GM18499 (cell line): ENCODE measurements around the gene CCDC157.

Experiments used
- ATAC-seq: cut with Tn5 transposase; IDR thresholded peaks from one replicate; pipeline ENCODE4 v1.9.1; 2021; ENCODE audit warnings: moderate number of reproducible peaks; ENCODE audit not compliant: insufficient read depth, unreplicated experiment

The CCDC157 gene

DNA sequence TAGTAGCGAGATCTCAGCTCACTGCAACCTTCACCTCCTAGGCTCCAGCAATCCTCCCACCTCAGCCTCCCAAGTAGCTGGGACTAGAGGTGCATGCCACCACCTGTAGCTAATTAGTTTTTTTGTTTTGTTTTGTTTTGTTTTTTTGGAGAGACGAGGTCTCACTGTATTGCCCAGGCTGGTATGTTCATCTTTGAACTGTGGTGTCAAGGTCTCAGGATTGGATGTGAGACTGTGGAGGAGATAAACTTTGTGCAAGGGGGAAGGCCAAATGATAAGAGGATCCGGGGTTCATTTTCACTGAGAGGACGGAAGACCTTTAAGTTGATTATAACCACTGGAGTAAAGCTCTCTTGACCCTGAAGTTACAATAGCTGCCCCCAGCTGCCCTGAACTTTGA lies 48.9 kb downstream of the CCDC157 start:
- no peak for ATAC-seq

DNA sequence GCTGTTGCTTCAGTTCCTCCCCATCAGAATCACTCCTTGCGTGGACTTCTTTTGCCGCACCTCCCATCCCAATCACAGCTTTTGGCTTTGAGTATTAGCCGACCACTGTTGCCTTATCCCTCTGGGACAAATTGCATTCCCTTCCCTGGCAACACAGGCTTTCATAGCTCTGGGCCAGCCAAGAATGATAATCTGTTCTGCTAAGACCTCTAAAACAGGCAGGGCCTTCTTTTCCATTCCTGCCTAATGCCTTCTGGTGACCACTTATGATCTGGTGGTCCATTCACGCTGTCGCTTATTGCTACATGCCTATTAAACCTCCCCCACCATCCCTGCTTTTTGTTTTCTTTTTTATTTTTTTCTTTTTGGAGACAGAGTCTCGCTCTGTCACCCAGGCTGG lies 49.6 kb downstream of the CCDC157 start:
- ATAC-seq, result no peak

DNA sequence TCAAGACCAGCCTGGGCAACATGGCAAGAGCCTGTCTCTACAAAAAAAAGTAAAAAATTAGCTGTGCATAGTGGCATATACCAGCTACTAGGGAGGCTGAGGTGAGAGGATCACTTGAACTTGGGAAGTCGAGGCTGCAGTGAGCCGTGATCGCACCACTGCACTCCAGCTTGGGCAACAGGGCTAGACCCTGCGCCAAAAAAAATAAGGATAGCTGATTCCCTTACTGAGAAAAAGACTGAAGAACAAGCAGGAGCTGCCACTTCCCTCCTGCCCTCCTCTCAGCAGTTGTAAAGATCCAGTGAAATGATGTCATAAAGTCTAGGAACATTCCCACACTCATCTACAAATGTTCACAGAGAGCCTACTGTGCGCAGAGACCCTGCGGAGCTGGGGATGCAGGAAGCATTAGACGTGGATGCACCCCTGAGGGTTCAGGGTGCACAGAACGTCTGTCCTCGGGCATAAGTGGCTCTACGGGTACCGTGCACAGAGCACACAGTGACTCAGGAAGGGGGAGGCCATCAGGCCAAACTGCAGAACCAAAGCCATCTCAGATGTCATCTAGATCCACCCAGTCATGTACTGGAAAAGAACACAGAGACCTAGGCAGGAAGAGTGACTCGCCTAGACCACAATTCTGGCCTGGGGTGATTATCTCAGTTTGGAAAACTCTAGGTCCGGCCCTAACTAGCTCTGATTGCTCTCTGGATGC lies 51.7 kb downstream of the CCDC157 start:
- ATAC-seq, result no peak

DNA sequence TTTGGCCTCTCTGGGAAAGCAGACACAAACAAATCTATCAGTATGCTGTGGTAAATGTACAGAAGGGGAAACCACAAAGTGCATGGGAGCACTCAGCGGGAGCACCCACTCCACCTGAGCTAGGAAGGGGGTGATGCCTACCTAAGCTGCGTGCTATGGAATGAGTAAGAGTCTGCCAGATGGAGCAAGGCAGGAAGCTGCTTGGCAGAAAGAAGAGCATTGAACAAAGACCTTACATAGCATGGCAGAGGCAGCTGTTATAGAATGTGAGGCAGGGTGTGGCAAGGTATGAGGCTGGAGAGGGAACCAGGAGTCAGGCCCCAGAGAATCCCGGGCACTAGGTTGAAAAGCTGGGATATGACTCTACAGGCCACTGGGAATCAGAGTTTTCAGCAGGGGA lies 55.0 kb downstream of the CCDC157 start:
- no peak for ATAC-seq

DNA sequence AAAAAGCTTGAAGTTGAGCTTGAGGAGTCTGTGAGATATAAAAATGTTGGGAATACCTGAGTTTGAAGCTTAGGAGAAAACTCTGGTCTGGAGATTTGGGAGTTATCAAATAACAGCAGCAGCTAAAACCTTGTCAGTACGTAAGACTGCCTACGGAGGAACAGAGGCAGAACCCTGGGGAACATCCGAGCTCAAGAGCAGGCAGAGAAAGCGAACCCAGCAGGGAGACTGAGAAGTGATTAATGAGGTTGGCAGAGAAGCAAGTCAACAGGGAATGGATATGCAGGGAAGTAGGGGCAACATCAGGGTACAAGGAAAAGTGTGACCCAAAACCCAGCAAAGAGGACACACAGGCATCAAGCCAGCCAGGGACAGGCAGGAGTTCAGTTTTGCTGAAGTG lies 56.2 kb downstream of the CCDC157 start:
- no peak for ATAC-seq

DNA sequence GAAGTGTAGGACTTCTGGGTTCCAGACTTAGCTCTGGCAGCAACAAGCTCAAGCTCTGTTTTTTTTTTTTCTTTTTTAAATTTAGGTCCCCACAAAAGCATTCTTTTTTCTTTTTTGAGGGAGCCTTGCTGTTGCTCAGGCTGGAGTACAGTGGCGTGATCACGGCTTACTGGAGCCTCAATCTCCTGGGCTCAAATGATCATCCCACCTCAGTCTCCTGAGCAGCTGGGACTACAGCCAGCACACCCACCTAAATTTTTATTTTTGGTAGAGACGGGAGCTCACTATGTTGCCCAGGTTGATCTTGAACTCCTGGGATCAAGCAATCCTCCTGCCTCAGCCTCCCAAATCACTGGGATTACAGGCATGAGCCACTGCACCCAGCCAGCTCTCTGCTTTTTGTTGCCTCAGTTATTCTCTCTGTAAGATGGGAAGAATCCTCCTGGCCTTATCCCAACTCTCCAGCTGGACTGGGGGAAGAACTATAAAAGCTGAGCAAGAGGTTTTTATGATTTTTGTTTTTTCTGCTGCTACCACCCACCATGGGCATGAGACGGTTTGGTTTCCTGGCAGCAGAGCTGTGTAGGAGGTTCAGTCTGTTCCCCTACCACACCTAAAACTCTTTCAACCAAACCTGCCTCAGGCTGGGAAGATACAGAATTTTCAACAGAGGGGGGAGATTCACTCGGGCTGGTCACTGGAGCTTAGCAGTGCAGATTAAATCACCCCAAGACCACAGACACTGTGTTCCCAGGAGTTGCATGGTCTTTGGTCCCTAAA lies 57.1 kb downstream of the CCDC157 start:
- no peak for ATAC-seq

DNA sequence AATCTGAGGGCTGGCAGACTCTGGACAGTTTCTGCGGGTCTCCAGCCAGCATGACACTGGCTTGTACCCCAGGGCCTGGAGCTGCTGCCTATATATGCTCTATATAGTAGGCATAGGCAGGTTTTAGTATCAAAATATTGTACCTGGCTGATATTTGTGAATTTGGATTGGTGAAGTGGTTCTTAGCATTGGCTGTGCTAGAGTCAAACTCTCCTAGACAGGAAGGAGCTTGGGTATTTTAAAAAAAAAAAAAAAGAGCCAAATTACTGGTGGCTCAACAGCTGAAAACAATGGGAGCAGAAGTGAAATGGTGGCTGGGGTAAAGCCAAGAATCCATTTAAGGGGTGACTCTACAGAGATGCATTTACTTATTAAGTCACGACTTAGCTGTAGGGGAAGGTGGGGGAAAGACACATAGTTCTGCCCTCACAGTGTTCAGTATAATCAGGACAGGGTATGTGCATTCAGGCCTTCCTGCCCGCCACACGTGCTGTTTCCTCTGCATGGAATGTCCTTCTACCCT lies 57.8 kb downstream of the CCDC157 start:
- no peak for ATAC-seq

DNA sequence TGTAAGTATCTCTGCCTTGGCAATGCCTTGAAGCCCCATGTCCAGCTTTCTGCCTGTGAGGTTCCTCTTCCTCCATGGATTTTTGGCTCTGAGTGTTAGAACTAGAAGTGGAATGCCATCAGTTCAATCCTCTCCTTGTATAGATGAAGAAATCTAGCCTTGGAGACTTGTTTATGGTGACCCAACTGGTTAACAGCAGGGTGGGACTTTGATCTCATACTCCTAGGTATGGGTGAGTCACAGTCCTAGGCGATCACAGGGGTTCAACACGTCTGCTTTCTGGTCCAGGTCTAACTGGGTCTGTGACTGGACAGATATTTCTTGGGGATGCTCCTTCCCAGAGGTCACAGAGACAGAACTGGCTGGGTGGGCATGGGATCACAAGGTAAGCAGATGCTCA lies 59.6 kb downstream of the CCDC157 start:
- ATAC-seq, result no peak

DNA sequence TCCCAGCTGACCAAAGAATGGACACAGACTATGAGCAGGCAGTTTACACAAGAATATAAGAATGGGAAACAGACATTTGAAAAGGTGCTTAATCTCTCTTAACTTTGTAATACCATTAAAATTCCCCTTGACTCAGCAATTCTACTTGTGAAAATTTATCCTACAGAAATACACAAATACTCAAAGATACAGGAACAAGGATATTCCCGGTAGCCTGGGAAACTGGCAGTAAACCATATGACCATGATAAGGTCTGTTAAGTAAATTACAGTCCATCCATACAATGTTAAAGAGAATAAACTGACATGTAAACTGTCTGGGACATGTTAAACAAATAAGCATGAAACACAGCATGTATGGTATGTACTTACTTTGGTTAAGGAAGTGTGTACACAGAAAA lies 60.0 kb downstream of the CCDC157 start:
- ATAC-seq, result no peak

DNA sequence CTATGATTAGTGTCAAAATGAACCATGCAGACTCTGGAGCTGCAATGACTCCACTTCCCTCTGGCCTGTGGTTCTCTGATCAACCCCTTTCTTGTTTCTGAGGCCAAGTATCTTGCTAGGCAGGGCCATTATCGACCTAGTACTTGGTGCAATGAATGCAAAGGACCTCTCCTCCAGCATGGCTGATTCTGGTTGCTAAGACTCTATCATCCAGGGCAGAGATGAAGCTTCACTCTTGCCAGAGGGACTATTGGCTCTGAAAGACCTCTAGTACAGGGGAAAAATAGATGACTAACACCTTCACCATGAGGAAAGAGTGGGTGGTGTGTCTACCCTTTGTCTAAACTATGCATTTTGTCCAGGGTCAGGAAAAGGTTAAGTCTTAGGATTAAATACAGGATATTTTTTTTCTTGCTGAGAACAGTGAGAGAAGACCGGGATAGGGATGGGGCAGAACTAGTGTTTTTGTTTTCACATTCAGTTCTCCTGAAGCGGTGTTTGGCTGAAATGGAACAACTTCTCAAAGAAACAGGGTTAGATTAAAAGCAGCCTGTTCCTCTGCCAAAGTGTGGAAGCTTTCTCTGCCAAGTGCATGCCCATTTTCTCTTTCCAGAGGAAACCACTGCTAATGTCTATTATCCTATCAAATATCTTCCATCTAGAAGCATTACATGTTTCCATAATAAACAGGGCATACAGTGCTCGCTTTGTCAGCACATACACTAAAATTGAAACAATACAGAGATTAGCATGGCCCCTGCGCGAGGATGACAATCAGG lies 63.7 kb downstream of the CCDC157 start:
- no peak for ATAC-seq

DNA sequence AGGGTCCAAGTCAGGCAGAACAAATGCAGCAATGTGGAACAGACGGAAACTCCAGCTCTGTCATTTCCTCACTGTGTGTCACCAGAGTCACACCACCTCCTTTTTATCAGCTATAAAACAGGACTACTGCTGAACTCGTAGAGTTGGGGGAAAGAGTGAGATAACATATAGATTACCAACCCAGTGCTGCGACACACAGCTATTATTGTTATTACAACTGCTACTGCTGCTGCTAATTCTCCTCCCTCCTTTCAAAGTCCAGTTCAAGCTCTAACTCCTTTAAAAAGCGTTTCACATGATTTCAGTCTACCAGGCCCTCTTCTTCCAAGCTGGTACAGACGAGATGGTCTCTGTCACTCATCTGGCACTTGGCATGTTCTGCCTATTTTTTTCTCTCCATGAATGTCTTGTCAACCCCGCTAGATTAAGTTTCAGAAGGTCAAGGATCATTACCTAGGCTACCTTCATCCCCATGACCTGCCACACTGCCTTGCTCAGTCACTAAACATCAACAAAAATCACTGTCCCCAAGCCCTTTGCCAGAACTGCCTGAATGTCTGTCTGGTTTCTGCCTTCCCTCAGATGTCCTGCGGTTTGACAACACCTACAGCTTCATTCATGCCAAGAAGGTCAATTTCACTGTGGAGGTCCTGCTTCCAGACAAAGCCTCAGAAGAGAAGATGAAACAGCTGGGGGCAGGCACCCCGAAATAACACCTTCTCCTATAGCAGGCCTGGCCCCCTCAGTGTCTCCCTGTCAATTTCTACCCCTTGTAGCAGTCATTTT lies 65.1 kb downstream of the CCDC157 start:
- ATAC-seq, result no peak

DNA sequence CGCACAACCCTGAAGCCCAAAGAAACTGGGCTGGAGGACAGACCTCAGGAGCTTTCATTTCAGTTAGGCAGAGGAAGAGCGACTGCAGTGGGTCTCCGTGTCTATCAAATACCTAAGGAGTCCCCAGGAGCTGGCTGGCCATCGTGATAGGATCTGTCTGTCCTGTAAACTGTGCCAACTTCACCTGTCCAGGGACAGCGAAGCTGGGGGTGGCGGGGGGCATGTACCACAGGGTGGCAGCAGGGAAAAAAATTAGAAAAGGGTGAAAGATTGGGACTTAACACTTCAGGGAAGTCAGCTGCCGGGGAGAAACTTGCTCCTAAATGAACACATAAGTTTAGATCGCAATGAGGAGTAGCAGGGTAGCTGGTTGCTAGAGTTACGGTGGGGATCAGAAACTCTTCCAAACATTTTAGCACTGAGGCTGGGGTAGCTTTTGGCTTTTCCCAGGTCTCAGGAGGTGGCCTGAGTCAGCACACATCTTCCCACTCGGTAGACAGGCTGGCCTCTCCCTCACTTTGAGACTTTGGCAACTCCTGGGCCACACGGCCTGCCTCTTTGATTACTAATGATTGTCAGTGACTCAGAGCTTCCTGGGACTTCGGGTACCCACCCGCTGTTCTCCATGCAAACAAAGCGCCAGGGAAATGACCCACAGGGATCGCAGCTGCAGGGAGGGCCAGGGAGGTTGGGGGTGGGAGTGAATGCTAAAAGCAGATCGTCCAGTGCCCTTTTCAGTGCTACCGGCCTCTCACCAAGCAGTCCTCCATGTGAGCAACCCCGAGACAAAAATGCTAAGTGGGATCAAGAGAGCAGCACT lies 65.9 kb downstream of the CCDC157 start:
- no peak for ATAC-seq

DNA sequence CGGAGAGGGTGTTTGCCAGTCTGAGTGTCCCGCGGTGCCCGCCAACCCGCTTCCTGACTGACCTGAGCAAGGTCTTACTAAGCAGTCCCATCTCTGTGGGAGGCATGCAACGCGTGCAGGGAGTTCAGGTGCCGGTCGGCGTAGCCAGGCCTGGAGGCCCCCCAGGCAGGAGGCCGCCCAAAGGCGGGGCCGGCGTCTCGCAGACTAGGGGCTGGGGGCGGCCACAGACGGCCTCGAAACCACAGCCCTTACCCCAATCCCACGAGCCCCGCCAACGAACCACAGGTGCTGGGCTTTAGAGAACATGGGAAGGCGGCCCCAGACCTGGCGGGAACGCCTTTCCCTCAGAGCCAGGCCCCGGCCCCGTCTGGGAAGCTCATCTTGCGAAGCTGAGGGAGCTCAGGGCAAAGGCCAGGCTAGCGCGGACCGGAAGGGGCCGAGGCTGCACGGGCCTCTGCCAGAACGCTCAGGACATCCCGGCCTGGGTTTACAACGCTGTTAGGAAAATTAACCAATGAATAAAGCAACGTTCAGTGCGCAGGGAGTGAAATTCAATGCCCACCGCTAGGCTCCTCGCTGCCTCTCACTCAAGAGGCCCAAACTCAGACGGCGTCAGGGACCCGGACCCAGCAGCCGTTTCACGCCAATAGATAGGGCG lies 66.6 kb downstream of the CCDC157 start:
- ATAC-seq, result peak; percentile 20

DNA sequence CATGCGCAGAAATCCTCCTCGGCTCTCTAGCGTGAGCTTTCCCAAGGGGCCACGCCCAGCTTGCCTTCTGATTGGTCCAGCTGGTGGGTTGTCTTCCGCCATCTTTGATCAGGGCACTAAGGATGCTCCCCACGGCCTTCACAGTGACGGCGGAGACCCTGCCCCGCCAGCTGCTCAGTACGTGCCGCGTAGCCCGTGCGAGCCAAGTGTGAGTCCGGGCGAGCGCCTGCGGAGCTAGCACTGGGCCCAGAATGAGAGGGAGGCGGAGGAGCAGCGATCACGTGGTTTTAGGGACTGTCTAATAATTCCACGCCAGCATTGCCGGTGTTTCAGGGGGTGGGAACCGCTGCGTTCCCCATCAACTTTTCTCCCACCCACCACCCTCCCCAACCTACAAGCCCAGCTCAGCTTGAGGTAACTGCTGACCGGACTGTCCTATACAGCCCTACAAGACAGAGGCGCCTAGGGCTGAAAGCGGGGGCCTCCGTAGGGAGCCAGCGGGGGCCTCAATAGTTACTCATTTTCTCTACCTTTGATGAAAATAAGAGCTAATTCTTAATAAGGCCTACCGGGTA lies 67.2 kb downstream of the CCDC157 start:
- peak; percentile 79 for ATAC-seq

DNA sequence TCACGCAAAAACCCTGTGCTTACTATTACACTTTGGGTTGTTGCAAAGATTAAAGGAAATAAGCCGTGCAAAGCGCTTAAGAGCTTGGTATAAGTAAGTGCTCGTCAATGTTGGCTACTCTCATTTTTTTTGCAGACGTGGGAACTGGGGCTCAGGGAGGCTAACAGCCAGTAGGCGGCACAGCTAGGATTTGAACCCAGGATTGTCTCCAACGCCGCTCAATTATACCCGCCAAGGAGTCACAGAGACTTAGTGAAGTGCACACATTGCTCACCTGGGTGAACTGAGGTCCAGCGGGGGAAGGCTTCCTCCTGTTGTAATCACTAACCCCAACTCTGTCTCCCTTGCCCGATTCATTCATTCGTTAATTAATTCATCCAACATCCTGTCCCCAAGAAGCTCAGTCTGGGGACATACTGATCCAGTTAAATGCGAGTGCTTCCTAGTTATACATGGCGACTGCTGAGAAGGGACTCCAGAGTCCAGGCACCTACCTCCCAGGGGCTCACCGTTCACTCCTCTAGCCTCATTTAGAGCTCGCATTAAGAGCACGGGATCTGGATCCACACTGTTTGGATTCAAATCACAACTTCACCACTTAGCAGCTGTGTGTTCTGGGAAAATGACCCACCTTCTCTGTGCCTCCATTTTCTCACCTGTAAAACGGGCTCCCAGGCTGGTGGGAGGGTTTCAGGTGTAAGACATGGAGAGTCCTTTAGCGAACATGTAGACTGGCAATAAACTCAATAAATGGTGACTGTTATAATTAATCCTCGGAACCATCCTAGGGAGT lies 67.9 kb downstream of the CCDC157 start:
- ATAC-seq, result no peak

DNA sequence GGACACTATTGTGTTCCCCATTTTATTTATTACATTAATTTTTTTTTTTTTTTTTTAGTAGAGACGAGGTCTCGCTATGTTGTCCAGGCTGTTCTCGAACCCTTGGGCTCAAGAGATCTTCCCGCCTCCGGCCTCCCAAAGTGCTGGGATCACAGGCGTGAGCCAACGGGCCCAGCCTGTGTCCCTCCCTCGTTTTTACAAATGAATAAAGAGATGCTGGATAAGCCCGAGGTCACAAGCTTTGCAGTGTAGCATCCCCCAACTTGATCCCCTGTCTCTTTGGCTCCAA lies 68.5 kb downstream of the CCDC157 start:
- no peak for ATAC-seq

DNA sequence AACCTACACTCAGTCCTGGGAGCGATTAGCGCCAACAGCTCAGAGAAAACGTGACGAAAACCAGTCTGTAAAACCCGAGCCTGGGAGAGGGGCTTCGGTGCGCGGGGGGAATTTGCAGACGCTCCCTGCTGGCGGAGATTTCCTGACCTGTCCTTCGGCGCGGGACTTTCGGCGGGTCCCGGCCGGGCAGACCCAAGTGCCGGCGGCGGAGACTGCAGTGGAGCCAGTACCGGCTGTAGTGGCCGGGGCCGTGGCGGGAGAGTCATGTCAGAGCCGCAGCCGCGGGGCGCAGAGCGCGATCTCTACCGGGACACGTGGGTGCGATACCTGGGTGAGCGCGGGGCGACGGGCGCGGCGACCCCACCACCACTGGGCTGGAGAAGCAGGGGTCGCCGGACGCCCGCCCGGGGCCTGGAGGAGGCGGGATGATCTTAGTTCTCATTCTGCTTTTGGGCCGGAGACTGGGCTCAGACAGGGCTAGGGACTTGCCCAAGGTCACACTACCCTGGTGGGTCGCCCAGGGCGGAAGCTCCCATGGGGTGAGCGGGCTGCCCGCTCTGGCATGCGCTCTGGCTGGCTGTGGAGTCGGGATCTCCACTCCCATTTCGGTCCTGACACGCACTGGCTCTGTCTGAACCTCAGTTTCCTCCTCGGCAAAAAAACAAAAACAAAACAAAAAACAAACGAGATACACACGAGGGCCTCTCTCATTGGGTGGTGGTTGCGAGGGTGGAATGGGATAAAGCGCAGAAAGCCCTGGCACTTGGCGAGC lies 69.0 kb downstream of the CCDC157 start, which contains the start of gene MTFP1:
Gene MTFP1 (plus strand): TSS at position 153 of the 772 bp plus-strand sequence. CDS start 112 bp downstream, at position 265.
- ATAC-seq, result no peak
